ENCODE data around the gene SIGLEC6.

DNA sequence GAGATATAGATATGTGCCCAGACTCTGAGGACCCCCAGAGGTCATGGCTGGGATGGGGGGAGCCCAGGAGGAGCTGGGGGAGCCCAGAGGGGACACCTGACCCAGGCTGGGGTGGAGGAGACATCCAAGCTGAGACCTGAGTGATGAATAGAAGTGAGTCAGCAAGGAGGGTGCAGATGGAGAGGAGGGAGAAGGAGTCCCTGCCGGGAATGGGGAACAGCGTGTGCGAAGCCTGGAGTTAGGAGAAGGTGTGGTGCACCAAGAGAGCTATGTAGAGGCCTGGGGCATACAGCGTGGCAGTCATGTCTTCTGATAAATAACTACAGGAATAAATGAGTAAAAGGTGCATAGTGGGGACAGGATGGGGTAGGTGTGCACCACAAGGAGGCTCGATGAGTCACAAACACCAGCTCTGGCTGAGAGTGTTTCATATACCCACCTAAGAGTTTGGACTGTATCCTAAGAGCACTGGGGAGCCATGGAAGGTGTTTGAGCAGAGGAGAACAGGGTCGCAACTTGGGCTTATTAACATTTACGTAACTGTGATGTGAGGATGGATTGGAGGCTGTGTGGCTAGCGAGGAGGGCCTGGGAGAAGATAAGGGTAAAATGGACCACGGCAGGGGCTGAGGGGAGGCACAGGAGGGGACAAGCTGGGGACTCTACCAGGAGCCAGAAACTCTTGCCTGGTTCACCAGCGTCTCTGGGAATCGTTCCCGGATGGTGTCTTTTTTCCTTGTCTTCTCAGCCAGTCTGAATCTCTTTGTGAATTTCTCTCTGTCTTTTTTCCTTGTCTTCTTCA, 51.7 kb downstream of the SIGLEC6 start:
- TF ChIP-seq CTCF (conservative IDR thresholded peaks at IDR 0.05) (no peak), ZFX (IDR thresholded peaks at IDR 0.05) (no peak)

Measured in C4-2B (cell line).